H1 (cell line): ENCODE measurements around the gene DYNLRB1. TPM values are rescaled to one million over a fixed set of nuclear protein-coding genes. Genes with fewer than 3 reads are reported as not detected.

Source experiments
- CTCF ChIA-PET: fragments of 300-600 bp; sonication (Branson Sonifier 250); formaldehyde crosslinking; loops from one replicate; lab custom pipeline; 2021; ENCODE audit not compliant: partially characterized antibody; lab: Charles Lee
- POLR2A ChIA-PET: fragments of 300-600 bp; sonication (Branson Sonifier 250); formaldehyde crosslinking; loops from one replicate; lab custom pipeline; 2021; ENCODE audit warnings: inconsistent platforms; ENCODE audit not compliant: partially characterized antibody; lab: Charles Lee
- DNase-seq, 2 experiments: peaks; one replicate each; pipeline versions ENCODE4 v3.0.0 to v3.0.0-alpha.2; 2010 to 2022; ENCODE audit warnings: low spot score in 2 of 2, low read depth in 1 of 2, mixed read lengths in 1 of 2
- FAIRE-seq: peaks from 2 replicates; lab custom pipeline; 2011; peaks lifted over from hg19 to GRCh38; lab: Jason Lieb, UNC
- H2AFZ ChIP-seq: 2 replicates; pipeline ENCODE4 v1.8.1; 2012; ENCODE audit warnings: low read length, inconsistent platforms
- H2AK5ac ChIP-seq: 2 replicates; pipeline ENCODE4 v1.6.1; 2013; ENCODE audit warnings: low read depth, low read length
- H2BK120ac ChIP-seq: replicated peaks from 2 replicates; pipeline ENCODE3; 2013; ENCODE audit warnings: low read depth, low read length, inconsistent platforms
- H2BK12ac ChIP-seq: 2 replicates; pipeline ENCODE4 v1.6.1; 2013; ENCODE audit warnings: low read depth, low read length
- H2BK15ac ChIP-seq: 2 replicates; pipeline ENCODE4 v1.6.1; 2013; ENCODE audit warnings: low read length
- H2BK20ac ChIP-seq: 2 replicates; pipeline ENCODE4 v1.6.1; 2013; ENCODE audit warnings: low read length
- H2BK5ac ChIP-seq: 2 replicates; pipeline ENCODE4 v1.6.1; 2013; ENCODE audit warnings: low read depth, low read length
- H3K14ac ChIP-seq: 2 replicates; pipeline ENCODE4 v1.6.1; 2013; ENCODE audit warnings: inconsistent platforms; ENCODE audit not compliant: insufficient read length
- H3K18ac ChIP-seq: 2 replicates; pipeline ENCODE4 v1.6.1; 2013; ENCODE audit warnings: low read length; ENCODE audit errors: extremely low read depth
- H3K23ac ChIP-seq: 2 replicates; pipeline ENCODE4 v1.6.1; 2013; ENCODE audit warnings: inconsistent platforms; ENCODE audit not compliant: insufficient read length
- H3K23me2 ChIP-seq: 2 replicates; pipeline ENCODE4 v1.6.1; 2013; ENCODE audit warnings: low read depth, low read length
- H3K27ac ChIP-seq: 2 replicates; pipeline ENCODE4 v1.6.1; 2011; ENCODE audit warnings: low read depth, low read length, inconsistent platforms
- H3K27me3 ChIP-seq, 4 experiments: replicated peaks in 1 of 4; 1 replicate in 1 of 4; 2 replicates in 3 of 4; pipeline versions ENCODE4 v1.6.1 to v1.8.1; 2011 to 2013; ENCODE audit warnings: low read length in 3 of 4, mild to moderate bottlenecking in 3 of 4, inconsistent platforms in 2 of 4, mixed read lengths in 2 of 4, moderate library complexity in 1 of 4; ENCODE audit not compliant: control insufficient read depth in 3 of 4, insufficient read depth in 3 of 4; ENCODE audit errors: extremely low read depth in 1 of 4
- H3K36me3 ChIP-seq, 4 experiments: 2 replicates each; pipeline versions ENCODE4 v1.6.1 to v1.8.1; 2011 to 2013; ENCODE audit warnings: mild to moderate bottlenecking in 4 of 4, low read length in 3 of 4, moderate library complexity in 2 of 4, control low read depth in 1 of 4, inconsistent platforms in 1 of 4; ENCODE audit not compliant: insufficient read depth in 4 of 4, control insufficient read depth in 2 of 4
- H3K4ac ChIP-seq: replicated peaks from 2 replicates; pipeline ENCODE3; 2013; ENCODE audit warnings: low read length, low read depth, mixed read lengths, inconsistent platforms; ENCODE audit not compliant: insufficient read length
- H3K4me1 ChIP-seq, 4 experiments: replicated peaks in 1 of 4; 1 replicate in 1 of 4; 2 replicates in 3 of 4; pipeline versions ENCODE4 v1.6.1 to v1.8.1; 2011 to 2013; ENCODE audit warnings: low read length in 3 of 4, inconsistent platforms in 2 of 4, mixed read lengths in 1 of 4; ENCODE audit not compliant: insufficient read depth in 4 of 4, control insufficient read depth in 3 of 4
- H3K4me2 ChIP-seq, 2 experiments: 2 replicates each; pipeline versions ENCODE4 v1.6.1 to v1.8.1; 2011 to 2013; ENCODE audit warnings: low read depth in 2 of 2, low read length in 2 of 2, control low read depth in 1 of 2, inconsistent platforms in 1 of 2, mild to moderate bottlenecking in 1 of 2; ENCODE audit not compliant: insufficient read depth in 1 of 2
- H3K4me3 ChIP-seq, 4 experiments: fragments of 200-600, 300-600 bp in 1 of 4; sonication (generic), shearing (Covaris generic), sonication (Bioruptor Twin) in 1 of 4; 2 replicates each; pipeline versions ENCODE4 v1.5.1 to v1.8.1; 2011 to 2016; ENCODE audit warnings: low read length in 4 of 4, low read depth in 3 of 4, control low read depth in 2 of 4, inconsistent platforms in 2 of 4, mild to moderate bottlenecking in 2 of 4, mixed read lengths in 1 of 4, moderate library complexity in 1 of 4; ENCODE audit not compliant: insufficient read depth in 2 of 4; ENCODE audit errors: extremely low read depth in 1 of 4
- H3K56ac ChIP-seq: replicated peaks from 2 replicates; pipeline ENCODE3; 2013; ENCODE audit warnings: low read depth, mild to moderate bottlenecking, mixed read lengths, low read length, inconsistent platforms; ENCODE audit not compliant: insufficient read length
- H3K79me1 ChIP-seq: 2 replicates; pipeline ENCODE4 v1.6.1; 2013; ENCODE audit warnings: low read depth, low read length, control low read depth
- H3K79me2 ChIP-seq, 2 experiments: 2 replicates each; pipeline versions ENCODE4 v1.6.1 to v1.8.1; 2012 to 2013; ENCODE audit warnings: low read length in 2 of 2, mild to moderate bottlenecking in 2 of 2, inconsistent platforms in 1 of 2; ENCODE audit not compliant: insufficient read depth in 2 of 2, control insufficient read depth in 1 of 2
- H3K9ac ChIP-seq, 4 experiments: replicated peaks in 1 of 4; 1 replicate in 1 of 4; 2 replicates in 3 of 4; pipeline versions ENCODE4 v1.6.1 to v1.8.1; 2011 to 2013; ENCODE audit warnings: low read depth in 3 of 4, low read length in 3 of 4, control low read depth in 2 of 4, mild to moderate bottlenecking in 2 of 4, moderate library complexity in 2 of 4, inconsistent platforms in 1 of 4; ENCODE audit errors: extremely low read depth in 1 of 4
- H3K9me3 ChIP-seq, 2 experiments: 2 replicates each; pipeline versions ENCODE4 v1.6.1 to v1.8.1; 2012 to 2013; ENCODE audit warnings: mild to moderate bottlenecking in 2 of 2, moderate library complexity in 2 of 2, control low read depth in 1 of 2, inconsistent platforms in 1 of 2, low read depth in 1 of 2, low read length in 1 of 2, mixed read lengths in 1 of 2; ENCODE audit not compliant: insufficient read depth in 2 of 2
- H4K20me1 ChIP-seq, 2 experiments: replicated peaks in 1 of 2; 2 replicates each; pipeline versions ENCODE3 to v1.8.1; 2011 to 2013; ENCODE audit warnings: inconsistent platforms in 2 of 2, low read length in 2 of 2, mild to moderate bottlenecking in 1 of 2; ENCODE audit not compliant: insufficient read depth in 2 of 2, control insufficient read depth in 1 of 2
- H4K5ac ChIP-seq: 2 replicates; pipeline ENCODE4 v1.6.1; 2013; ENCODE audit warnings: low read length, low read depth, mixed read lengths, inconsistent platforms; ENCODE audit not compliant: insufficient read length
- H4K8ac ChIP-seq: 2 replicates; pipeline ENCODE4 v1.8.0; 2013; ENCODE audit warnings: mild to moderate bottlenecking, moderate library complexity, low read length, inconsistent platforms; ENCODE audit not compliant: insufficient read depth; ENCODE audit errors: extremely low read depth
- H4K91ac ChIP-seq: replicated peaks from 2 replicates; pipeline ENCODE3; 2013; ENCODE audit warnings: low read length, mixed read lengths, inconsistent platforms; ENCODE audit not compliant: insufficient read length
- CBX5 ChIP-seq: fragments of 300-800, 300-1000 bp; sonication (generic); IDR thresholded peaks from 2 replicates; pipeline ENCODE4 v1.7.1; 2016; ENCODE audit warnings: antibody characterized with exemption, low read length, low read depth
- CEBPB ChIP-seq: IDR thresholded peaks from 2 replicates; pipeline ENCODE4 v1.6.1; 2012; ENCODE audit warnings: low read depth, low read length
- EGR1 ChIP-seq: IDR thresholded peaks from 2 replicates; pipeline ENCODE4 v1.6.1; 2011; ENCODE audit warnings: low read depth, low read length, borderline replicate concordance
- RFX5 ChIP-seq: IDR thresholded peaks from 2 replicates; pipeline ENCODE4 v1.6.1; 2011; ENCODE audit warnings: low read depth, low read length, improper control_type of control experiment, borderline replicate concordance
- RNF2 ChIP-seq: fragments of 200-900, 300-1000 bp; sonication (generic); IDR thresholded peaks from 2 replicates; pipeline ENCODE4 v1.7.1; 2016; ENCODE audit warnings: borderline replicate concordance, low read depth, mild to moderate bottlenecking, antibody characterized with exemption, low read length; ENCODE audit not compliant: poor library complexity, severe bottlenecking; ENCODE audit errors: missing control alignments
- SP2 ChIP-seq: IDR thresholded peaks from 2 replicates; pipeline ENCODE4 v1.6.1; 2012; ENCODE audit warnings: mild to moderate bottlenecking, low read length, inconsistent platforms
- ZNF274 ChIP-seq: IDR thresholded peaks from 2 replicates; pipeline ENCODE4 v1.7.0; 2012; ENCODE audit warnings: low read length, borderline replicate concordance; ENCODE audit errors: extremely low read depth
- WGBS, 2 experiments: shearing (Covaris generic) in 1 of 2; methylation state at CpG; one replicate each; pipeline versions ENCODE4 v1.1.6 to v1.1.7; 2013 to 2015; ENCODE audit warnings: low lambda C conversion rate in 2 of 2, mixed read lengths in 2 of 2, inconsistent platforms in 1 of 2, low coverage in 1 of 2, missing lambda C conversion rate in 1 of 2; ENCODE audit not compliant: insufficient replicate concordance in 2 of 2, insufficient coverage in 1 of 2, insufficient read length in 1 of 2; ENCODE audit errors: extremely low coverage in 1 of 2, missing lambda C conversion rate in 1 of 2; 5-methylcytosine and 5-hydroxymethylcytosine counted together
- polyA plus RNA-seq, 7 experiments: library from polyadenylated mRNA; depleted of rRNA in 3 of 7; stranded (reverse) in 5 of 7; unstranded in 2 of 7; fragments of >200 nt in 5 of 7; fragments of 200-250 nt in 2 of 7; gene quantifications; 1 replicate in 5 of 7; 2 replicates in 1 of 7; 4 replicates in 1 of 7; pipeline versions ENCODE4 v1.2.1 to v1.2.3, GENCODE V29; 2011 to 2013; ENCODE audit warnings: missing spikeins in 2 of 7, mixed read lengths in 2 of 7
- total RNA-seq: library from RNA; stranded (reverse); fragmentation: NEBNext Ultra II Directional; extraction: Animal tissue kit (Norgen Biotek cat#: 25700); gene quantifications from 2 replicates; pipeline ENCODE4 v1.2.1, GENCODE V29; 2021
- TF ChIP-seq, protein P1 (sequence below): IDR thresholded peaks from 2 replicates; pipeline ENCODE4 v1.6.1; 2011; ENCODE audit warnings: low read length, improper control_type of control experiment

The DYNLRB1 gene
- total and polyA plus RNA-seq, 2 of the 8 experiments (the other 6 are each of a cell fraction or from before 2014, with no cell fraction given): 109 to 214 TPM

GRCh38 chr20:34537651-34538050 is 21.4 kb downstream of the DYNLRB1 start:
- H4K91ac ChIP-seq: no peak overlapping the region
- H3K56ac ChIP-seq: no peak overlapping the region
- H3K4me1 ChIP-seq: no peaks in the 10 kb centered on the region
- H3K79me1 ChIP-seq: peaks cover 2% of the 10 kb centered on the region; the same call in 1 of the 2 replicates
- H2BK12ac ChIP-seq: no peak overlapping the region
- H3K9ac ChIP-seq: no peak overlapping the region
- no peak overlapping the region for H3K4ac ChIP-seq
- POLR2A ChIA-PET: interaction anchor here (1.0 to 1.2 kb wide), 2 partner anchors 13 to 173 kb away, joined by 3 to 4 read pairs; no protein-coding TSS in a partner anchor
- no peaks in the 10 kb centered on the region for H3K23me2 ChIP-seq
- no peak overlapping the region for H3K27ac ChIP-seq
- no peak overlapping the region; the same call in 1 of the 2 replicates for H4K8ac ChIP-seq
- peaks cover 2 to 13% of the 10 kb centered on the region in 2 experiments for H4K20me1 ChIP-seq
- no peak overlapping the region for H3K23ac ChIP-seq
- CTCF ChIA-PET: interaction anchor here (0.5 to 4.9 kb wide), 17 partner anchors 10 to 1388 kb away, joined by 3 to 24 read pairs (median 4); partner anchors contain the start of gene DYNLRB1
- no peak overlapping the region for H3K4me3 ChIP-seq
- no peak overlapping the region for H2BK15ac ChIP-seq
- FAIRE-seq: no peak
- no peaks in the 10 kb centered on the region for H3K79me2 ChIP-seq
- no peak overlapping the region for H3K14ac ChIP-seq
- WGBS, 2 experiments: 91% methylated on average over 6 of the region's 8 CpGs; no CpG with 5 or more reads in 1 of the 2 experiments
- no peak overlapping the region for H2BK5ac ChIP-seq
- peaks cover 13 to 31% (median 23%) of the 10 kb centered on the region in 4 experiments for H3K36me3 ChIP-seq
- no peak overlapping the region for H3K18ac ChIP-seq
- DNase-seq: no peak
- no peak overlapping the region for H2AK5ac ChIP-seq
- H4K5ac ChIP-seq: no peak overlapping the region
- H2AFZ ChIP-seq: no peak overlapping the region
- H2BK20ac ChIP-seq: no peak overlapping the region
- H3K9me3 ChIP-seq: no peaks in the 10 kb centered on the region
- TF ChIP-seq, protein P1, sequence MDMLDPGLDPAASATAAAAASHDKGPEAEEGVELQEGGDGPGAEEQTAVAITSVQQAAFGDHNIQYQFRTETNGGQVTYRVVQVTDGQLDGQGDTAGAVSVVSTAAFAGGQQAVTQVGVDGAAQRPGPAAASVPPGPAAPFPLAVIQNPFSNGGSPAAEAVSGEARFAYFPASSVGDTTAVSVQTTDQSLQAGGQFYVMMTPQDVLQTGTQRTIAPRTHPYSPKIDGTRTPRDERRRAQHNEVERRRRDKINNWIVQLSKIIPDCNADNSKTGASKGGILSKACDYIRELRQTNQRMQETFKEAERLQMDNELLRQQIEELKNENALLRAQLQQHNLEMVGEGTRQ: no peak
- TF ChIP-seq RNF2 (no peak), RFX5 (no peak), SP2 (no peak), CBX5 (no peak), EGR1 (no peak), ZNF274 (no peak), CEBPB (no peak)
- H3K27me3 ChIP-seq: no peaks in the 10 kb centered on the region
- H2BK120ac ChIP-seq: no peak overlapping the region
- H3K4me2 ChIP-seq: no peak overlapping the region
